ENCODE data around the gene EBF3. TPM values are rescaled to one million over a fixed set of nuclear protein-coding genes. Genes with fewer than 3 reads are reported as not detected.

EBF3 gene
- total RNA-seq, 1 donor = 31.8 TPM

- Histone ChIP-seq H3K36me3 (ENCODE audit: insufficient read depth, low read length) (no peaks in the 10 kb centered on the region), H3K4me1 (ENCODE audit: insufficient read depth, low read length) (no peaks in the 10 kb centered on the region), H3K27ac (ENCODE audit: low read depth, low read length) (no peak overlapping the region)
Measured at GRCh38 chr10:130002606-130003005, 38.5 kb upstream of the EBF3 start.

DNA sequence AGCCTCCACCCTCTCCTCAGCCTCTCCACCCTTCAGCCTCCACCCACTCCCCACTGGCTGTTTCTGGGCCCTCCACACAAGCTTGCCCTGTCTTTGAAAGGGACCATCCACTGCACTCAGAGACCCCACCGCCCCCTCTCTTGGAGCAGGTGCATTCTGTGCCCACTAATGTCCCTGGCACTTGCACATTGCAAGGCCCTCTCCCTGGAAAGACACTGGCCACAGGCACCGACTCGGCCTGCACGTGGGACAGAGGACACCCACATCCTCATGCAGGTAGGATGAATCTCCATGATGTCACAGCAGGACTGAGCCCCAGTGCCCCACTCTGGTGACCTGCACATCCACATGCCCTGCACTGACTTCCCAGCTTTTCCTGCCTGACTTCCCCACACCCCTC is 36.8 kb upstream of the EBF3 start:
- no peak overlapping the region for H3K27ac ChIP-seq (ENCODE audit: low read depth, low read length)
- no peaks in the 10 kb centered on the region for H3K79me2 ChIP-seq (ENCODE audit: insufficient read depth, low read length)
- peaks cover 16% of the 10 kb centered on the region for H3K27me3 ChIP-seq (ENCODE audit: insufficient read depth, low read length)
- H3K4me3 ChIP-seq (ENCODE audit: insufficient read depth, low read length) = no peak overlapping the region
- no peak overlapping the region for H2AFZ ChIP-seq (ENCODE audit: low read length)
- no peaks in the 10 kb centered on the region for H3K36me3 ChIP-seq (ENCODE audit: insufficient read depth, low read length)
- H3K4me2 ChIP-seq (ENCODE audit: insufficient read depth, low read length) = no peak overlapping the region
- peaks cover 2% of the 10 kb centered on the region for H3K9me3 ChIP-seq (ENCODE audit: low read depth, low read length)
- no peak for DNase-seq (ENCODE audit: insufficient read length, low spot score, missing footprints)
- no peaks in the 10 kb centered on the region for H4K20me1 ChIP-seq (ENCODE audit: insufficient read depth, low read length)
- H3K4me1 ChIP-seq (ENCODE audit: insufficient read depth, low read length) = no peaks in the 10 kb centered on the region
- no peak for TF ChIP-seq CTCF (IDR thresholded peaks at IDR 0.05; ENCODE audit: extremely low read depth, low read depth, low read length)

More at GRCh38 chr10:130002606-130003005, 38.5 kb upstream of the EBF3 start:
- no peaks in the 10 kb centered on the region for H3K79me2 ChIP-seq (ENCODE audit: insufficient read depth, low read length)
- H3K27me3 ChIP-seq (ENCODE audit: insufficient read depth, low read length) = peaks cover 26% of the 10 kb centered on the region
- no peak for TF ChIP-seq CTCF (IDR thresholded peaks at IDR 0.05; ENCODE audit: extremely low read depth, low read depth, low read length)
- peaks cover 2% of the 10 kb centered on the region for H3K9me3 ChIP-seq (ENCODE audit: low read depth, low read length)
- H2AFZ ChIP-seq (ENCODE audit: low read length) = no peak overlapping the region
- no peak for DNase-seq (ENCODE audit: insufficient read length, low spot score, missing footprints)
- H4K20me1 ChIP-seq (ENCODE audit: insufficient read depth, low read length) = no peaks in the 10 kb centered on the region
- no peak overlapping the region for H3K4me3 ChIP-seq (ENCODE audit: insufficient read depth, low read length)
- no peak overlapping the region for H3K4me2 ChIP-seq (ENCODE audit: insufficient read depth, low read length)

DNA sequence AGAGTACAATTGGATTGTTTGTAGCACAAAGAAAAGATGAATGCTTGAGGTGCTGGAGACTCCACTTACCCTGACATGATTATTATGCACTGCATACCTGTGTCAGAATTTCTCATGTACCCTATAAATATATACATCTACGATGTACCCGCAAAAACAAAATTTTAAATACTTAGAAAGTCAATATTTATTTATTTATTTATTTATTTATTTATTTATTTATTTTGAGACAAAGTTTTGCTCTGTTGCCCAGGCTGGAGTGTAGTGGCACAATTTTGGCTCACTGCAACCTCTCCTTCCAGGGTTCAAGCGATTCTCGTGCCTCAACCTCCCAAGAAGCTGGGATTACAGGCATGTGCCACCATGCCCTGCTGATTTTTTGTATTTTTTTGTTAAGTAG is 35.1 kb upstream of the EBF3 start:
- no peak for DNase-seq (ENCODE audit: insufficient read length, low spot score, missing footprints)
- no peak for TF ChIP-seq CTCF (IDR thresholded peaks at IDR 0.05; ENCODE audit: extremely low read depth, low read depth, low read length)
- Histone ChIP-seq H3K9me3 (ENCODE audit: low read depth, low read length) (peaks cover 2% of the 10 kb centered on the region), H3K4me3 (ENCODE audit: insufficient read depth, low read length) (no peak overlapping the region), H4K20me1 (ENCODE audit: insufficient read depth, low read length) (no peaks in the 10 kb centered on the region), H3K4me1 (ENCODE audit: insufficient read depth, low read length) (peaks cover 3% of the 10 kb centered on the region), H3K36me3 (ENCODE audit: insufficient read depth, low read length) (no peaks in the 10 kb centered on the region), H3K79me2 (ENCODE audit: insufficient read depth, low read length) (no peaks in the 10 kb centered on the region), H3K27me3 (ENCODE audit: insufficient read depth, low read length) (peaks cover 5% of the 10 kb centered on the region), H3K4me2 (ENCODE audit: insufficient read depth, low read length) (no peak overlapping the region), H2AFZ (ENCODE audit: low read length) (no peak overlapping the region), H3K27ac (ENCODE audit: low read depth, low read length) (no peak overlapping the region)

DNA sequence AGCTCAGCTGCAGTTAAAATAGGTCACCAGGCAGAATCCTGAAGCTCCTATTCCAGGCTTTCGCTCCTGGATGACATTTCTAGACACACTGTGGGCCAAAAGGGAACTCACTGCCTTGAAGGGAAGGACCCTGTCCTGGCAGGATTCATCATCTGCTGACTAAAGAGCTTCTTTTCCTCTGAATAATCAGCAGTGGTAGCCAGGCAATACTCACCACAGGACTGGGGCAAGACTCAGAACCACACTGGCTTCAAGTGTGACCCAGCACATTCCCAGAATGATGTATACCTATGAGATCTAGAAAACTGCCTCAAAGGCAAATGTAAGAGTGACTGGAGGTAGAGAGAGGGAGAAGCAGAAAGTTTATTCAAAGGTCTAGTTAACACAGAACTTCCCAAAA is 29.5 kb upstream of the EBF3 start:
- peak overlapping the region; percentile 13 for H2AFZ ChIP-seq (ENCODE audit: low read length)

More for the DNA sequence above, 29.5 kb upstream of the EBF3 start:
- peak; percentile 57 for DNase-seq (ENCODE audit: insufficient read length, low spot score, missing footprints)
- H3K27ac ChIP-seq (ENCODE audit: low read depth, low read length) = peak overlapping the region; percentile 70
- no peaks in the 10 kb centered on the region for H3K36me3 ChIP-seq (ENCODE audit: insufficient read depth, low read length)
- no peaks in the 10 kb centered on the region for H3K9me3 ChIP-seq (ENCODE audit: low read depth, low read length)
- no peaks in the 10 kb centered on the region for H3K27me3 ChIP-seq (ENCODE audit: insufficient read depth, low read length)
- no peak for TF ChIP-seq CTCF (IDR thresholded peaks at IDR 0.05; ENCODE audit: extremely low read depth, low read depth, low read length)
- H4K20me1 ChIP-seq (ENCODE audit: insufficient read depth, low read length) = no peaks in the 10 kb centered on the region
- H3K79me2 ChIP-seq (ENCODE audit: insufficient read depth, low read length) = no peaks in the 10 kb centered on the region
- H3K4me1 ChIP-seq (ENCODE audit: insufficient read depth, low read length) = peaks cover 12% of the 10 kb centered on the region
- H3K4me2 ChIP-seq (ENCODE audit: insufficient read depth, low read length) = peak overlapping the region; percentile 44
- H3K4me3 ChIP-seq (ENCODE audit: insufficient read depth, low read length) = no peak overlapping the region

All from osteoblast (primary cell).